GM21423 (cell line): Measurements from ENCODE around the gene CANX.
"Not testable (repeated sequence)": the region's sequence is repeated elsewhere in the genome, so short reads cannot be mapped to it uniquely, and the experiment has no call there.

Experiments used
- ATAC-seq: cut with Tn5 transposase; IDR thresholded peaks from one replicate; pipeline ENCODE4 v1.9.1; 2021; ENCODE audit warnings: mild to moderate bottlenecking, moderate library complexity; ENCODE audit not compliant: unreplicated experiment

CANX gene, protein sequence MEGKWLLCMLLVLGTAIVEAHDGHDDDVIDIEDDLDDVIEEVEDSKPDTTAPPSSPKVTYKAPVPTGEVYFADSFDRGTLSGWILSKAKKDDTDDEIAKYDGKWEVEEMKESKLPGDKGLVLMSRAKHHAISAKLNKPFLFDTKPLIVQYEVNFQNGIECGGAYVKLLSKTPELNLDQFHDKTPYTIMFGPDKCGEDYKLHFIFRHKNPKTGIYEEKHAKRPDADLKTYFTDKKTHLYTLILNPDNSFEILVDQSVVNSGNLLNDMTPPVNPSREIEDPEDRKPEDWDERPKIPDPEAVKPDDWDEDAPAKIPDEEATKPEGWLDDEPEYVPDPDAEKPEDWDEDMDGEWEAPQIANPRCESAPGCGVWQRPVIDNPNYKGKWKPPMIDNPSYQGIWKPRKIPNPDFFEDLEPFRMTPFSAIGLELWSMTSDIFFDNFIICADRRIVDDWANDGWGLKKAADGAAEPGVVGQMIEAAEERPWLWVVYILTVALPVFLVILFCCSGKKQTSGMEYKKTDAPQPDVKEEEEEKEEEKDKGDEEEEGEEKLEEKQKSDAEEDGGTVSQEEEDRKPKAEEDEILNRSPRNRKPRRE

DNA sequence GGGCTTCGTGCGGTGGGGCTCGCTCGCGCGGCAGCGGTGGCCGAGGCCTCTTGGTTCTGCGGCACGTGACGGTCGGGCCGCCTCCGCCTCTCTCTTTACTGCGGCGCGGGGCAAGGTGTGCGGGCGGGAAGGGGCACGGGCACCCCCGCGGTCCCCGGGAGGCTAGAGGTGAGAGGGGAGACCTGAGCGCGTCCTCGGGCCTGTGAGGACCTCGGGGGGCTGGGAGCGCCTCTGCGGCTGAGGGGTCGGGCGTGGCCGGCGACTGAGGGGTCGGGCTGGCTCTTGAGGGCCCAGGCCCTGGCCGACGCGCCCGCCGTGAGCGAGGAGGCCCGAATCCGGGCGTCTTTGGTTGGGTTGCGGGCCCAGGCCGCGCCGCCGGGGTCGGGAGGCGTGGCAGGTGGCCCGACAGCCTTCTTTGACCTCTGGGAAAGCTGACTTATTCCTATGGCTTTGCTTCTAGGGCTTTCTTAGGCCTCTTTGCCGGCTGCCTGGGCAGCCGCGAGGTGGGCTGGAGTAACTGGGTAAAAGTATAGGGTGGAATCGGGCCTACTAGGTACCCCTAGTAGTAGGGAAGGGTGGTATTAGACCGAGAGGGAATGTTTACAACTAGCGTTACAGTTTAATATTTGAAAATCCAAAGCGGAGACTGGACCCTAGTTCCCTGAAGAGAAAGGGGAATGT lies at the start of gene CANX:
TSS of gene CANX (plus strand) at position 33 of the 681 bp plus-strand sequence. CDS start 6,715 bp downstream, outside the sequence.
- no peak for ATAC-seq

DNA sequence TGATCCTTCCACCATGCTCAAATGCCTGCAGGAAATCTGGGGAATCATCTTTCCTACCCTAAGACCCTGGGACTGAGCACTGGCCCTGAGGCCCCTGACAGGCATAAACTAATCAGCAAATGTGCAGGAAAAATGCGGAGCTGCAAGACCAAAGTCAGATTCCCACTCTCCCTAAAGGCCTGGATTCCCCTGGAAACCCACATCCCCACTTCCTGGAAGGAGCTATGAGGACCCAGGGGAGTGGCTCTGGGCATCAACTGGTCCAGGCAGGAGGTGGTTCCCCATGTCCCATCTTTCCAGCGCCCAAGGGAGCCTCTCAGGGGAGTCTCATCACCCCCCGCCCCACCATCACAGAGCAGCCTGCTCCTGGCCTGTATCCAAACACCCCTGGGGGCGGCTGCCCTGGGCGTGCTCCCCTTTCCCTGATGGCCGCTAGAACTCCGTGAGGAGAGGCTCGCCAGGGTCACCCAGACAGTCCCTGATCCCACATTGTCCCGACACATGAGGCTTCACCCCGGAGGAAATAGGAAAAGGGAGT lies 49.5 kb upstream of the CANX start:
- not testable (repeated sequence) for ATAC-seq

DNA sequence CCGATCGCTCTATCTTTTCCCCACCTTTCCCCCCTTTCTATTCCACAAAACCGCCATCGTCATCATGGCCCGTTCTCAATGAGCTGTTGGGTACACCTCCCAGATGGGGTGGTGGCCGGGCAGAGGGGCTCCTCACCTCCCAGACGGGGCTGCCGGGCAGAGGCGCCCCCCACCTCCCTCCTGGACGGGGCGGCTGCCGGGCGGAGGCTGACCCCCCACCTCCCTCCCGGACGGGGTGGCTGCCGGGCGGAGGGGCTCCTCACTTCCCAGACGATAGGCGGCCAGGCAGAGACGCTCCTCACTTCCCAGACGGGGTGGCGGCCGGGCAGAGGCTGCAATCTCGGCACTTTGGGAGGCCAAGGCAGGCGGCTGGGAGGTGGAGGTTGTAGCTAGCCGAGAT lies 48.5 kb upstream of the CANX start:
- not testable (repeated sequence) for ATAC-seq

DNA sequence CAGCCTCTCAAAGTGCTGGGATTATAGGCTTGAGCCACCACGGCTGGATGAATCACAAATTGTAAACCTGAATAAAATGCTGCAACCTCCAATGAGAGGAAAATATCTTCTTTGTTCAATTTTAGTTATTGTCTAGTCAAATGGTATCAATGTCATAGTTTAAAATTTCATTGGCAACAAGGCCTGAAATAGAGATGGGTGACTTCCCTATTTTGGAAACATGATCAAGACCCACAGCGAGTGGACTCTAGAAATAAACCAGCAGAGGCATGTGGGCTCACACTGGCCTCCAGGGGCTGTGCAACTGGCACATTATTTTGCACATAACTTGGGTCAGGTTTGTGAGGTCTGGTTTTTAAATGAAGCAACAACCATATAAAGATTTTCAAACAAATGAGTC lies 45.6 kb upstream of the CANX start:
- not testable (repeated sequence) for ATAC-seq

DNA sequence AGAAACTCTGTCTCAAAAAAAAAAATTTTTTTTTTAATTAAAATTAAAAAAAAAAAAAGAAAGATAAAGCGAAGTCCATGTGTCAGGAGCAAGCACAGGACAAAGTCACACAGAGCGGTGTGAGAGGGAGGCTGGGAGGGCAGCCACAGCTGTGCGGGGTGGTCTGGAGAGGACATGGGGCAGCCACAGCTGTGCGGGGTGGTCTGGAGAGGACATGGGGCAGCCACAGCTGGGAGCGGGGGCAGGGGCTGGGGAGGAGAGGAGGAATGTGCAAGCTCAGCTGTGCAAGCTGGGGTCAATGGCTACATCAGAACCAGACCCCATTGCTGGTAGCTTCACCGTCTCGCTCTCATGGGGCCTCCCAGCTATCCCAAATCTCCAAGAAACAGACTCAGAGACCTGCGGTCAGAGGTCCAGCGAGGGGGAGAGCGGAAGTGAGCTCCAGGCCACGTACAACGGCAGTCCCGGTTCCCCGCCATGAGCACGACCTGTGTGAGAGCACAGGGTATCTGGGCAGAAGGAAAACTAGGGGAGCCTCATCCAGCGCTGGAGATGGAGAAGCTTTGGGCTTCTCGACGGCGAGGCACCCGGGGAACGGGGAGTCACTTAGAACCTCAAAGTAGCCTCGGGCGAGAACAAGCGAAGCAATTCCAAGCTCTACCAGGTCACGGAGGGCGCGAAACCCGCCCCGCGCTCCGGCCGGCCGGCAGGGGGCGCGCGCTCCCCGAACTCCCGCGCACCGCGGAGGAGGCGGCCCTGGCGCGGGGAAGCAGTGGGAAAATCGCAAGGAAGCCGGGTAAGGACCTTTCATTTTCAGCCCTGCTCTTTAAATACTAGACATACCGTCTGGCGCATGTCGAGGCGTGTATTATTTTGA lies 41.2 kb upstream of the CANX start:
- ATAC-seq, result peak; percentile 94

DNA sequence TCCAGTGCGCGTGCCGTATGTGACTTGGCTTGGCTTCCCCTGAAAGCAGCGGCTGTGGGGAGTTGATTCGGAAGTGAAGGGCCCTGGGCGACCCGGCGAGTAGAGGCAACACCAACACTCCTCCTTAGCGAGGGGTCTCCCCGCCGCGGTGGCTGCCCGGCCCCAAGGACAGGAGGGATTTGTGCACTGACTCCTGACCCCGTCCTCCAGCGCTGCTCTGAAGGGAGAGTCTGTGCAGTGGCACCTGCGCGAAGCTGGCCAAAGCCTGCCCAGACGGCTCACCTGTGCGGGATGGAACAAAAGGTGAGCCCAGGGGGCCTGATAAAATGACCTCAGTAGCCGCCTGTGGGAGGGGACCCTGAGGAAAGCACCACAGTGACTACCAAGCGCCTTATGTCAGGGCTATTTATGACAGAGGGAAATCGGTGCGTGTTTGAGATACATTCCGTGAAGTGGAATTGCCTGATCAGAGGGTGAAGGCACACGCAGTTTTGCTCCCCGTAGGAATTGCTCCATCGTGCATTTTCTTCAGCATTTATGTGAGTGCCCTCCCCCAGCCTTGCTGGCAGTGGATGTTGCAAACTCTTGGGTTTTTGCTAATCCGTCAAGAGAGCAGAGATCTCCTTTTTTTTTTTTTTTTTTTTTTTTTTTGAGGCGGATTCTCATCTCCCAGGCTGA lies 40.4 kb upstream of the CANX start:
- ATAC-seq, result peak; percentile 61

DNA sequence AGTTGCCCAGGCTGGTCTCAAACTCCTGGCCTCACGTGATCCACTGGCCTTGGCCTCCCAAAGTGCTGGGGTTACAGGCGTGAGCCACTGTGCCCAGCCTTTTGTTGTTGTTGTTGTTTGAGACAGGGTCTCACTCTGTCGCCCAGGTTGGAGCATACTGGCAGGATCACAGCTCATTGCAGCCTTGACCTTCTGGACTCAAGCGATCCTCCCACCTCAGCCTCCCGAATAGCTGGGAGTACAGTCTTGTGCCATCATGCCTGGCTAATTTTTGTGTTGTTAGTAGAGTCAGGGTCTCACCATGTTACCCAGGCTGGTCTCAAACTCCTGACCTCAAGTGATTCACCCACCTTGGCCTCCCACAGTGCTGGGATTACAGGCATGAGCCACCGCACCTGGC lies 37.1 kb upstream of the CANX start:
- ATAC-seq, result not testable (repeated sequence)

DNA sequence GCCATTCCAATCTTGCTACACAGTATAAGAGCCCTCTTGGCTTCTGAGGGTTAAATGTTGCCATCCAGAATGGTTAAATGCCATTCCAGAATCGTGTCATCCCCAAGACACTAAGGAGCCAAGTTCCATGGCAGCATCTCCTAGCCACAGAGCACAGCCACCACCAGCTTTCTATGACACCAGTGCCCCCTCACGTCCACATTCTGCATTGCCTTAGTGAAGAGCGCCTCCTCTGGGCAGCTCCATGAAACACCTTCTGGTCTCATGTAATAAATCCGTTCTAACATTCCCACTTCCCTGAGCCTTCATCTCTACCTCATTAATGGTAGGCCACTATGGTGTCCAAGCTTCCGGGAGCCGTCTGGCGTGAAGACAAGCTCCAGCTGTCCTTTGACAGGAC lies 30.4 kb upstream of the CANX start:
- ATAC-seq, result no peak

DNA sequence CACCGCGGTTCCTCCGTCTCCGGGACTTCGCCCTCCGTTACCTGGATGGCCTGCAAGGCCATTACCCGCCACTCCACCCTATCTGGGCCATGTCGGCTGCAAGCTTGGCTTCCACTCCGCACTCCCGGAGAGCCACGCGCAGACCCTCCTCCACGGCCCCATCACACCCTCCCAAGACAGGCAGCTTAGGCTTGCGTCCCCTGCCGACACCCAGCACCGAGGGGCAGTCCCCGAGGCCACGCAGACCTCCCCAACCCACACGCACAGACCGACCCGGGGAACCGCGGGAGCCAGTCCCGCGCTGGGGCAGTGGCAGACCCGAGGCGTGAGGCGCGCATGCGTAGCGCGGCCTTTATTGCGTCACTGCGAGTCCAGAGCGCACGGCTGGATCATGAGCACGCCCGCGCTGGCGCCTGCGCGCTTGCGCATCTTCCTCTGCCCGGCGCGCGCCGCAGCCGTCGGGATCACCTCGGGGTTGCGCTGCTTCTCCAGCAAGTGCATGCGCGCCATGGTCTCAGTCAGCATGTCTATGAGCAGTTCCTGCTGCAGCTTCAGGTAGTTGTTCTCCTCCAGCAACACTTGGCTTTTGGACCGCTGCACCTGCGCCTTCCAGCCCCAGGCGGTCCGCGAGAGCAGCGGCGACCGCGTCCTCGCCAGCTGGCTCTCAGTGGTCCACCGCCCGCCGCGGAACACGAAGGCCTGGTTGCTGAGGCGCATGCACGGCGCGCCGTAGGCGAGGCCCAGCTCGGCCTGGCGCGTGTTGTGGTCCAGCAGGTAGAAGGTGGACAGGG lies 20.3 kb upstream of the CANX start:
- ATAC-seq, result peak; percentile 90

DNA sequence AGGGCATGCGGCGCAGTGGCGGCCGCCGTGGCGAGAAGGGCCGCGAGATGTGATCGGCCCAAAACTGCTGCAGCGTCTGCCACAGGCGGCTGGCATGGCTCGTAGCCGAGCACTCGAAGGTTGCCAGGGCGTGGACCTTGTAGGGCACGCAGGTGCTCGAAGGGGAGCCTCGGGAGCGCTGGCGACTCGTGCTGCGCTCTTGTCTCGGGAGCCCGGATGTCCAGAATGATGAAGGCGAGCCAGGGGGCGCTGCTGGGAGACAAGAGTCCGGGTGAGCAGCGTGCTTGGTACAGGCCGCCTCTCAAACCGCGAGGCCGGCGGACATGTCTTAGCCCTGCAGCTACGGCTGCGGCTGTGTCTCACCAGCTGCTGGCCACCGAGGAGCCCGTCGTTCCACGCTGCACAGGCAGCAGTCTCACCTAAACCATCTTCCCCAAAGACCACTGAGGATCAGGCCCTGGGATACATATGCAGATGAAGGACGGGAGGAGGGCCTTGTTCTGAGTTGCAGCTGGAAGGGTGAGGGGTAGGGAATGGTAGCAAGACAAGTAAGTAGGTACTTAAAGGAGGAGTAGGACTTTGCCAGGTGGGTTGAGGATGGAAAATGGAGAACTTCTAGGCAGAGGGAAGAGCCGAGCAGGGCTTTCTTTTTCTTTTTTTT lies 19.6 kb upstream of the CANX start:
- peak; percentile 20 for ATAC-seq

DNA sequence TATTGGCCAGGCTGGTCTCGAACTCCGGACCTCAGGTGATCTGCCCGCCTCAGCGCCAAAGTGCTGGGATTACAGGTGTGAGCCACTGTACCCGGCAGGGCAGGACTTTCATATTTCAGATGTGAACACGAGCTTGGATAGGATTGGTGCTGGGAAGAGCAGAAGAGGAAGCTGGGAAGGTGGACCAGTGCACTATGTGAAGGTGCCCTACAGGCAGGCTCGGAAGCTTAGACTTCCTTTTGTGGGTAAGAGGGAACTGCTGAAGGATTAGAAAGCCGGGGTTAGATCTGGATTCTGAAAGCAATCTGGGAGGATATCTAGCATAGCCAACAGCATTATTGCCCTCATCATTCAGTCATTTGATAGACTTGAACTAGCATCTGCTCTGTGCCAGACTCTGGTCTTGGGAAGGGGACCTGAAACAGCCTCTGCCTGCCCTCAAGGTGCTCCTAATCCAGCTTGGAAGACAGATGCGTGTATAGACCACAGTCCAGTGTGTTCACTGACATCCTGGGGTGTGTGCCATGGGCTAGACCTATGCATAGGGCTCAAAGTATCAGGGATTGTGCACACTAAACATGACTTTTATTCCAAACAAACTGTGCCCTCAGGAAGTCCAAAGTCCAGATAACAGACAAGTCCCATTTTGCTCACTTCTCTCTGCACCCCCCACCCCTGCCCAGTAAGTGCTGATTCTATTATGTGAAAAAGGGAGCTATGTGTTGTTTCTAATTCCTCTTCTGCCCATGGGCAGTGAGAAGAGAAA lies 18.6 kb upstream of the CANX start:
- ATAC-seq, result no peak

DNA sequence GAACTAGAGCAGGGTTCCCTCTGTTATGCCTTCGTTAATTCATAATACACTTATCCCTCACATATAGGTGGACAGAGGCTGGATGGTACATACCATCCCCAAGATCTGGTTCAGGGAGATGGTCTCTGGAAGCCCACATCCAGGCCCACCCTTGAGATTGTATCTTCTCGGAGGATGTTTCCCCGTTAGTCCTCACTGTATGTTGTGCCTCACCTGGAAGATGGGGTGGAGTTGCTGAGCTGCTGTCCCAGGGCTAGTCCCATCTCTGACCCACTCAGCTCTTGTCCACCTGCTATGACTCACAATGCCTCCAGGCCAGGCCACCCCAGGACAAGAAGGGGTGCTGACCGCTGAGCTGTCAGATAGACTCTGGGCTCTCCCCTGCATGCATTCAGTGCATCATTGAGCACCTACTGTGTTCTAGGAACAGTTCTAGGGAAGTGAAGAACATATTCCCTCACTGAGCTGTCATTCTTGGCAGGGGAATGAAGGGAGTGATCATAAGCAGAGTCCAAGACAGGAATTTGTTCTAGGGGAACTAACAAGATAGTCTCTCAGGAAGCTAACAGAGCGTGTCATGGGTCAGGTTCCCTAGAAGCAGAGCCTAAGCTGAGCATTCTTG lies 17.9 kb upstream of the CANX start, which contains the start of gene CBY3:
TSS of gene CBY3 (minus strand) at position 255 of the 622 bp plus-strand sequence. CDS start at position 139, 116 bp downstream.
- ATAC-seq, result no peak

DNA sequence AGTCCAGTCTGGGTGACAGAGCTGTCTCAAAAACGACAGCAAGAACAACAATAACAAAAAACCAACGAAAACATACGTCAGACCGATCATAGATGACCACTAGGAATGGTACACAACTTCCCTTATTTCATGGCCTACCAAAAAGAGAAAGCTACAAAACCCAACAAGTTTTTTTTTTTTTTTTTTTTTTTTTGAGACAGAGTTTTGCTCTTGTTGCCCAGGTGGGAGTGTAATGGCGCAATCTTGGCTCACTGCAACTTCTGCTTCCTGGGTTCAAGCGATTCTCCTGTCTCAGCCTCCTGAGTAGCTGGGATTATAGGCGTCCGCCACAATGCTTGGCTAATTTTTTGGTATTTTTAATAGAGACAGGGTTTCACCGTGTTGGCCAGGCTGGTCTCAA lies 9.6 kb upstream of the CANX start:
- ATAC-seq, result not testable (repeated sequence)

DNA sequence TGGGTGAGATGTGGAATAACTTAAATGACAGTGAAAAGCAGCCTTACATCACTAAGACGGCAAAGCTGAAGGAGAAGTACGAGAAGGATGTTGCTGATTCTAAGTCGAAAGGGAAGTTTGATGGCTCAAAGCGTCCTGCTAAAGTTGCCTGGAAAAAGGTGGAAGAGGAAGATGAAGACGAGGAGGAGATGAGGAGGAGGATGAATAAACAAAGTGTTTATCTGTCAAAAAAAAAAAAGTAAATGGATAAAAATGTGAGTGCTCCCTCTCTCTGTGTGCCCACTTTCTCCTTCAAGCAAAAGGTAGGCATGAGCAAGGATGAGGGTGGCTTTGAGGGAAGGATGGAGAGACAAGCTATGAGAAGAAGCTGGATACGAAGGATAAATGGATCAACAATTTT lies 4.2 kb upstream of the CANX start:
- no peak for ATAC-seq

DNA sequence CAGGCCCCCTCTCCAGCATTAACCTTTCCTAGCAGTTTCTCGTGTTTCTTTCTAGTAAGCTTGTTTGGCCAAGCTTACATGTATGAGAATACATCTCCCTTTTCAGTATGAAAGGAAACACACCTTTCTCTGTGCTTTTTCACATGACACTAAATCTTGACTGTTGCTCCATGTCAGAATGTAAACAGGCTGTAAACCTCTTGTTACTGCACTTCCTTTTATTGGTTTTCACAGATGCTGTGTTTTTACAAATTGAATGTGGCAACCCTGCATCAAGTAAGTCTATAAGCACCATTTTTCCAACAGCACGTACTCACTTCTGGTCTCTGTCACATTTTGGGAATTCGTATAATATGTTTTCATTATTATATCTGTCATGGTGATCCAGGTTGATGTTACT lies 2.2 kb upstream of the CANX start:
- no peak for ATAC-seq

DNA sequence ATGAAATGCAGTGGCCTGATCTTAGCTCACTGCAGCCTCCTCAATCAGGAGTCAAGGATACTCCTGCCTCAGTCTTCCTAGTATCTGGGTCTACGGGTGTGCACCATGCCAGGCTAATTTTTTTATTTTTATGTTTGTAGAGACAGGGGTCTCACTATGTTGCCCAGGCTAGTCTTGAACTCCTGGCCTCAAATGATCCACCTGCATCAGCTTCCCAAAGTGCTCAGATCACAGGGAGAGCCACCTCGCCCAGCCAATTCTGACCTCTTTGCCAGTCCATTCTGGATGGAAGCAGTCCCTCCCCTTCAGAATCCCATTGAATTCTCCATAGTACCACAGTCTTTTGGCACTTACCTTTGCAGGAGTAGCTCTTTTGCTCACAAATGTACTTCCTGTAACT lies 1.7 kb upstream of the CANX start:
- no peak for ATAC-seq

DNA sequence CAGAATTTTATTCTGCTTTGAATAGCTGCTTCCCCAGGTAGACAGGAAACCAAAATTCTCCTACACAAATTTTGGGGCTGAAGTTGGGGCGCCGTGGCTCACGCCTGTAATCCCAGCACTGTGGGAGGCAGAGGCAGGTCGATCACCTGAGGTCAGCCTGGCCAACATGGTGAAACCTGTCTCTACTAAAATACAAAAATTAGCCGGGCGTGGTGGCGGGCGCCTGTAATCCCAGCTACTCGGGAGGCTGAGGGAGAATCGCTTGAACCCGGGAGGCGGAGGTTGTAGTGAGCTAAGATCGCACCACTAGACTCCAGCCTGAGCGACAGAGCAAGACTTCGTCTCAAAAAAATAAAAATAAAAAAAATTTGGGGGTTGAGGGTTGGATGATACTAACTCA lies 1.2 kb upstream of the CANX start:
- ATAC-seq, result not testable (repeated sequence)
